GM18868 (cell line): ENCODE measurements around the gene ERN1.

Source experiments
- ATAC-seq: cut with Tn5 transposase; IDR thresholded peaks from one replicate; pipeline ENCODE4 v1.9.1; 2021; ENCODE audit warnings: mild to moderate bottlenecking, moderate library complexity; ENCODE audit not compliant: unreplicated experiment

The ERN1 gene

DNA sequence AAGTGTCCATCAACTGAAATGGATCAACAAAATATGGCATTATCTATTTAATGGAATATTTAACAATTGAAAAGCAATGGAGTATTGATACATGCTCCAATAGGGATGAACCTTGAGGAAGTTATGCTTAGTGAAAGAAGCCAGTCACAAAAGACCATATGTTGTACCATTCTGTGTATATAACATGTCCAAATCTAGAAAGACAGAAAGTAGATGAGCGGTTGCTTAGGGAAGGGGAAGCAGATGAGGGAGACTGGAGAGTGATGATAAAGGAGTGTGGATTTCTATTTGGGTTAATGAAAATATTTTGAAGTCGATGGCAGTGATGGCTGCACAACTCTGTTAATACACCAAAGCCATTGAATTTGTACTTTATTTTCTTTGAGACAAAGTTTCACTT is 8.5 kb upstream of the ERN1 start:
- no peak for ATAC-seq

DNA sequence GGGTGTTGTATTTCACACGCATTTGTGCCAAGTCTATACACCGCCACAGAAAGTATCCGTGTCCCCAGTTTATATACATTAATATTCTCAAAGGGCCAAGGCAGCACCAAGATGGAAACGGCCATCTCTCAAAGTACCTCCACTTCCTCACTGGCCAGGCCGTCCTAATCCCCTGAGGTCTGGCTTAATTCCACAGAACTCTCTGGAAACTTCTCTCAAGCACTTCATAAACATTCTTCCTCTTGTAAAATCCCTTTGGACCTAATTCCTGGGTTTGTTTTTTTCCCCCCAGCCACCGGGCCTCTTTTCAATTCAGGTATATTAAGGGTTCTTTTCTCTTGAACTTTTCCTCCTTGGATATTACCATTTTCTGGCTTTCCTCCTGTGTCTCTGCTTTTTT is 5.1 kb upstream of the ERN1 start:
- no peak for ATAC-seq

DNA sequence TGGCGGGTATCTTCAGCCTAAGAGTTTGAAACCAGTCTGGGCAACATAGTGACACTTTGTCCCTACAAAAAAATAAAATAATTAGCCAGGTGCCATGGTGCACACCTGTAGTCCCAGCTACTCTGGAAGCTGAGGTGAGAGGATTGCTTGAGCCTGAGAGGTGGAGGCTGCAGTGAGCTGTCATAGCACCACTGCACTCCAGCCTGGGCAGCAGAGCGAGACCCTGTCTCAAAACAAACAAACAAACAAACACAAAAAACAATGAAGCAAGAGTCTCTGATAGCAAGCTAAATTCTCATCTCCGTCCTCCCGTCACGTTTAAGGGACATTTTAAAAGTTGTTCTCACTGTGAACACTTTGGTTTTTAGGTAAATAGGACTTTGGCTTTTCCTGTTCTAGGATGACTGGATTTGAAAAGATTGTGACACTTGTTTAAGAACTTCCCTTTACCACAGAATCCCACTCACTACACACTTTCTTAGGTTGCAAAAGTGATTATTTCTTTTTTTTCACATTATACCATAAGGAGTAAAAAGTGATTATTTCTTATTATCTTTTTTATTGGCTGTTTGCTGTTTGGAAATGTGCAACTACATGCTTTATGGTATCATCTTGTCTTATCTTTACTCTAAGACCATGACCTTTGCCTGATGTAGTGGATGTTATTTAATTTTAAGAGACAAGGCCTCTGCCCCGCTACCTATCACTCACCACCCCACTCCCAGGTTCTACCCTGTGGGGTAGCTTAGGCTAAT is 4.4 kb upstream of the ERN1 start:
- no peak for ATAC-seq

DNA sequence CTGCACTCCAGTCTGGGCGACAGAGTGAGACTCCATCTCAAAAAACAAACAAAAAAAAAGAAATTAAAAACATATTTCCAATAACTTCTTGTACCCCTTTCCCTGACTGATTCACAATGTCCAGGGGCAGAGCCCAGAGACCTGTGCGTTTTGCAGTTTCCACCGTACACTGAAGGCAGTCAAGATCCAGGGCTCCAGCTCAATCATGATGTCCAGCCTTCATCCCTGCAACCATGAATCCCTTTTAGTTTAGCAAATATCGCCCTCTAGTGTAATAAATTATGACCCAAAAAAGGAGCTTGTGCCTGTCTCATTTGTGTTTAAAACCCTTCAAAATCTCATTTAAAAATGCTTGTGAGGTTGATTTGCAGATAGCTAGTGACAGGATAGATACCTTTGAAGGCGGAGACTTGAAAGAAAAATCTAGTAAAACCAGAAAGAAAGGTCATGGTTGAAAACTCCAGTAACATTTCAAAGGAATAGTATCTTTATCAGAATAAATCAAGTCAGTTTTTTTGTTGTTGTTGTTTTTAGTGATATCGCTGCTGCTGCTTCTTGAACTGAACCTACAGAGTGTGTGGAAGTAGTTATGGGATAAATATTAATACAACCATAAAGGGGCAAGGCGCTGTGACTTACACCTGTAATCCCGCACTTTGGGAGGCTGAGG is 3.7 kb upstream of the ERN1 start:
- ATAC-seq: no peak

DNA sequence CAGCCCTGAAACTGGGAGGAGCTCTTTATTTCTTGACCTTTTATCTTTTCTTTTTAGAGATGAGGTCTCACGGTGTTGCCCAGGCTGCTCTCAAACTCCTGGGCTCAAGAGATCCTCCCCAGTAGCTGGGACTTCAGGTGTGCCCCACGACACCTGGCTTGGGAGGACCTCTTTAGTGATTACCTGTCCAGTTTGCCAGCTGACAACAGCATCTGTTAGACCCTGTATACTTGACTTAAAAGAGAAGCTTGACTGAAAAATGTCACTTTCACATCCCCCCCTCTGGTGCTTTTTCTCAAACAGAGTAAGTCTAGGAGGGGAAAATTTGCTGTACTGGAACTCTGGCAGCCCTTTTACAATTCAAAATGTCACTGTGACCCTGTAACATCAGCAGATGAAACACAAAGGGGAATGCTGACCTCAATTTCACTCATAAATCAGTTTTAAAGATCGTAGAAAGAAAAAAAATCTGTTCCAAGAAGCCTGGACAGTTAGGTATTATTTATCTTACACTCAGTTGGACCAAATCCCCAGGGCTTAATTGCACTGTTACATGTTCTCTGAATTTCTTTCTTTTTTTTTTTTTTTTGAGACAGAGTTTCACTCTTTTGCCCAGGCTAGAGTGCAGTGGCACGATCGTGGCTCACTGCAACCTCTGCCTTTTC is 1.8 kb upstream of the ERN1 start:
- no peak for ATAC-seq

DNA sequence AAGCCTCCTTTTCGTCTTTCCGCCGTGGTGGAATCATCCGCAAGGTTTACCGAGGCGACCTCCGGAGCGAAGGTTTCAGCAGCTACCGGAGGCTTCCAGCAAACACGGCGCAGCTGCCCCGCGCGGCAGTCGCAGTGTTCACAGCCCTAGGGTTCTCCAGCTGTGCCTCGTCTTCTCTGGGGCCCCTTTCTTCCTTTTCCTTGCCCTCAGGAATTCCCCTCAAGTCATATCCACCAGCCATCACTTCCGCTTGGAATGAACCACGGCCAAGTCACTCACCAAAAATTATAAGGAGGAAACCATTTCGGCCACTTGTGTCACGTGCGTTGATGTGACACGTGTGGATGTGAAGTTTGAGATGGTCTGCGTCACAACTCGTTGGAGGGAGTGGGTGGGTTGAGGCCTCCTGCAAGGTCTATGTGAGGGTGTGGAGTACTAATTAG is 636 bp upstream of the ERN1 start:
- ATAC-seq: peak; percentile 24

DNA sequence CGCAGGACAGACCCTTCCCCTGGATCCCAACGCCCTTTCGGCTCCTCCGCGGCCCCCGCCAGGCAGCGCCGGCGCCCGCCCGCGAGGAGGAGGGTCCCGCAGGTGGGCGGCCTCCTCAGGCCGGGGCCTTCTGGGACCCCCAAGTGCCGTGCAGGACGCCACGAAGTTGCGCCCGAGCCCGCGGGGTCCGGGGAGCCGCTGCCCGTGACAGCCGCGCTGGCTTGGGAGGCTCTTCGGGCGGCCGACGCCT is 504 bp downstream of the ERN1 start:
- ATAC-seq: no peak

DNA sequence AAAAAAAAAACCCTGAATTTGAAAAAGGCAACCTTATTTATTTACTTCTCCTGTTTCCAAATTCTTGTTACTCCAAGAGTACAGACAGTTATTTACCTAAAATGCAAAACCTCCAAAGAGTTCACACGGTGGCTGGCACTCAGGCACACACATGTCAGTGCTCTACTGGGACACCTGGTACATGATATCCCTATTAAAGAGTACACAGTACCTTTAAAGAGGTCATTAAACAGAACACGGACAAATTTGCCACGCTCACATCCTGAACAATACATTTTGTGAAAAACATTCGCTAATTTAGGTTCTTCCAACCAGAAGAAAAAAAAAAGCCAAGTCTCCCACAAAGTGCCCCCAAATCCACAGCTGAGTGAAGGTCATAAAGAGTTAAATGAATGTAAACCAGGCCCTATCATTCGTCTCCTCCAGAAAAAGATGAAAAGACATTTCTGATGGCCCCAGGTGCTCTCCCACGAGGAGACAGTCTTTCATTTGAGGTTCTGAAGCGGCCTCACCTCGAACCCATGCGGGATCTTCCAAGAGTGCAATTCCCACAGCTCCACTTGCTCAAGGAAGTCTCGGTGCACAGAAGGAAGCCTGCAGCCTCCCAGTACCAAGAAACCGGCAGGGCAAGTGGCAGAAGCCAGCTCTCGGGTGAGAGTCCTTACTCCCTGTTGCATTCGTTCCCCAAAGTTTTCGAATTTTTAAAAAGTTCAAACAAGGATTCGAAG is 993 bp downstream of the ERN1 start:
- ATAC-seq: no peak

DNA sequence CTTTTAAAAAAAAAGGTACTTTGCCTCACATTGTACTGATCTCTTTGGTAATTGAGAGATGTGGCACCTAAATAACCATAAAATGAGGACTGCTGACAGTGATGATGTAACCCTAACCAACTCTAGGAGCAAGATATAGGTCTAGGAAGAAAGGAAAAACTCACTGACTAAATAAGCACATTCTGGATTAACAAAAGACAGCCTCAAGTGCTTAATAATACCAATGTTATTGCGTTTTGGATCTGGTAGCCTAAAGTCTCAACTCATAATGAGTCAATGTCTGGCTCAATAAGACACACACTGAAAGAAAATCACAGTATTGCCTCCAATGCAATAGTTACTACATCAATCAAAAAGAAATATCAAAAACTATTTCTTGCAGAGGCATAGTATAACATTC is 3.0 kb downstream of the ERN1 start:
- no peak for ATAC-seq

DNA sequence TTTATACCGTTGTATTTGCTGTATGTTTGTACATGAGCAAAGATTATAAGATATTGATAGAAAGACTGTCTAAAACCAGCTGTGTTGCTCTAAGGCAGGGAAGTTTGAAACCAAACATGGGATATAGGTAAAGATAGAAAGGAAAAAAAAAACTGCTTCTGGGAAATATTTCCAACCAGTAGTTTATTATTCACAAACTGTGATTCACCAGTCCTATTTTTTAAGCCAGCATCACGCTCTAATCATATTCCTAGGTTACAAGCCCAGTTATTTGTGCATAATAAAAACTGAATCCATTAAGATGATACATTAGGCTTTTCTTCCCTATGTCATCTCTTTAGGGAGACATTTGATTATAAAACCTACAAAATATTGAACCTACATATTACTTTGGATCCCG is 4.0 kb downstream of the ERN1 start:
- no peak for ATAC-seq

DNA sequence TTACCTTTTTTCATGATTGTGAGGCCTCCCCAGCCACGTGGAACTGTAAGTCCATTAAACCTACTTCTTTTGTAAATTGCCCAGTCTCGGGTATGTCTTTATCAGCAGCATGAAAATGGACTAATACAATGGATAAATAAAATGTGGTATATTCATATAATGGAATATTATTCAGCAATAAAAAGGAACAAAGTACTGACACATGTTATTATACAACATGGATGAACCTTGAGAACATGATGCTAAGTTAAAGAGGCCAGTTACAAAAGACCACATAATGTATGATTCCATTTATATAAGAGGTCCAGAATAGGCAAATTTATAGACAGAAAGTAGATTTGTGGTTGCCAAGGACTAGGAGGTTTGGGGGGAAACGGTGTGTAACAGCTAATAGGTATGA is 5.3 kb downstream of the ERN1 start:
- no peak for ATAC-seq

DNA sequence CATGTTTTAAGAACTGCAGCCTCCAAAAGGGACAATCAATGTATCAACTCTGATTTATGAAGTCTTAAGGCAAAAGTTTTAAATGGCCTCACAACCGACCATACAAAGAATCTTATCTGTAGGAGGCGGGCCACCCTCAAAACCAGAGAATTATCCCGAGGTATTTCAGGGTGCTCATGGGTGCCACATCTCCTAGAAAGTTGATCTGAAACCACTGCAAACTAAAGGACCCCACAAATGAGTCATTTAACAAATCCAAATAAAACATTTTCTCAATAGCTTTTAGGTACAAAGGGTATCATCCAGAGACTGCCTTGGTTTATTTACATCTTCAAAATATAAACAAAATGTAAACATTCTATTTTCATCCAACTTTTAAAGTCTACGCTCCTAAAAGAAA is 6.8 kb downstream of the ERN1 start:
- no peak for ATAC-seq

DNA sequence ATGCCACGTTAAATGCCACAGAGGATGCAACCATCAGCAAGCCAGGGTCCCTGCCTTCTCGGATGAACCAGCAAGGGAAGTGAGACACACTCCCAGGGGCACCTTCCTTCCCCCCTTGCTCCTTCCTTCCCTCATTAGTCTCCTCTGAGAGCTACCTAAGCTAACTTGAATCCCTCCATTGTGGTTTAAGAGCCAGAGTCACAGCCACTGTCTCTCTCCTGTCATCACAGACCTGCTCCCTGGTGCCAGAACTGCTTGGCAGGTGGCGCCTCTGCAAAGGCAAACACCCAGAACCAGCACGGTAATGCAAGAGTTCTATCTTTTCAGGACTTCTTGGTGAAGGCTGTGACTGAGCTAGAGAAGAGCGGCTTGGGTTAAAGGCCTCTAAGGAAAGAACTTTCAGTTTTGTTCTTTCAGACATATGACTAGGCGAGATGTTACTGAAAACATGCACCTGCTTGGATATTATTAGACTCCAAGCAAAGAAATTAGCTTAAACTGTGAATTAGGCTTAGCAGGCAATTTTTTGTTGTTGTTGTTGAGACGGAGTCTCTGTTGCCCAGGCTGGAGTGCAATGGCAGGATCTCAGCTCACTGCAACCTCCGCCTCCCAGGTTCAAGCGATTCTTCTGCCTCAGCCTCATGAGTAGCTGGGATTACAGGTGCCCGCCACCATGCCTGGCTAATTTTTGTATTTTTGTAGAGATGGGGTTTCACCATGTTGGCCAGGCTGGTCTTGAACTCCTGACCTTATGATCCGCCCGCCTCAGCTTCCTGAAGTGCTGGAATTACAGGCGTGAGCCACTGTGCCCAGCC is 8.8 kb downstream of the ERN1 start:
- peak; percentile 77 for ATAC-seq

DNA sequence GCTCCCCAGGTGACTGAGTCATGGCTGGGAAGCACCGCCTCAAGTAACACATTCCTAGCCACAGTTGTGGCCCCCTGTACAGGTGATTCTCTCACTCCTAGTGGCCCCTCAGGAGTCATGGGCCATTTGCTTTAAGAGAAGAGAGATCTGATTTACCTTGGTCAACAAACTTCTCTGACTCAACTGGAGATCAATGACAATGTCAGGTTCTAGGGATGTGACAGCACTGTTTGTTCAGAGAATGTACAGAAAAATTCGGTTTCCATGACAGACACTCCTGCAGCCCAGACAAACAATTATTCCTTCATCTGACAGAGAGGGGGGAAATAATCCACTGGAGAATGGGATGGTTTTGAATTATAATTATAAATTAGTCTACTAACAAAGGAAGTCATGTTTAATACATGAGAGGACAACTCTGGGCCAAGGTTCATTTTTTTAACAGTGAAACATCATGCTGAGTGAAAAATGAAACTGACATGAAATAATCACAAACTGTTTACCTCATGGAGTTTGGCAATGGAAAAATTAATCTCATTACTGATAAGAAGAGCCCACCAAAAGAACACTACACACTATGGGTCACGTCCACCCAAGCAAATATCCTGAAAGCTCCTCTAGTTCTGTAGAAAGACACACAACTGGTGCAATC is 9.7 kb downstream of the ERN1 start:
- ATAC-seq: no peak

DNA sequence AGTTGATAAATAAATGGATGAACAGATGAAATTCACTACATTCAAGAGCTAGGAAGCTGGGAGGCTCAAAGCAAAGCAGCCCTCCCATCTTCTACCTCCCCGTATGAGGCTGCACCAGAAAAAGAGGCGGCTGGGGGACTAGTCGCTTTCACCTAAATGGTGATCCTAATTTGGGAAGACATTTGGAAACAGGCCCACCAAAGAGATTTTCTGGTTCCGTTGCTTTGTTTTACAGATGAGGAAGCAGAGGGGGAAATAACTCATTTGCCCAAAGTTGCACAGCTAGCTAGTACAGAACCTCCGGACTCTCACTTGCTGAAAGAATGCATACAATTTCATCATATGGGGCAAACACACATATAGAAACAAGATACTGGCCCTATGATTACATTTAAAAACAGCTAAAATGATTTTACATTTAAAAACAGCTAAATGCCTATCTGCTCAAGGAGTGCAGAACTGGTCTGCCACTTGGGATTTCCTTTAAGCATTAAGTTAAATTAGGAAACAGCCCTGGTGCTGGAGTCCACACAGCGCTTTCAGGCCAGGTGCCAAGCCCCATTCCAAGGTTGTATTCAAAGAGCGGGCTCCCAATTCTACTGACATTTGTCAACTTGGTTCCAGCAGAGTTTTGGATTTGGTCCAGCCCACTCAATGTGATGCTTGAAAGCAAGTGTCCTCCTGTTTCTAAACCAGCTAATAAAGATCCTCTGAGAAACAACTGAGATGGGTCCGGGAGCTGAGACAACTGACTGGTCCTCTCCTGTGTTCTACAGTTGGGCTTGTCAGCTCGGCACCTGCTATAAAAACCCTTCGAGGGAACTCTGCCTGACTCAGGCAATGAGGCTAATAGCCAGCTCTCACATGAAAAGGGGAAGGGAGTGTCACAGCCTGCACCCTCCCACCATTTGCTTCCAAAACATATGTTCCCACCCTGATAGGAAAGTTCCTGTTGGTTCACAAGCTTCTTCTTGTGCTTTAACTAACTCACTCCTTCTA is 11.7 kb downstream of the ERN1 start:
- ATAC-seq: no peak

DNA sequence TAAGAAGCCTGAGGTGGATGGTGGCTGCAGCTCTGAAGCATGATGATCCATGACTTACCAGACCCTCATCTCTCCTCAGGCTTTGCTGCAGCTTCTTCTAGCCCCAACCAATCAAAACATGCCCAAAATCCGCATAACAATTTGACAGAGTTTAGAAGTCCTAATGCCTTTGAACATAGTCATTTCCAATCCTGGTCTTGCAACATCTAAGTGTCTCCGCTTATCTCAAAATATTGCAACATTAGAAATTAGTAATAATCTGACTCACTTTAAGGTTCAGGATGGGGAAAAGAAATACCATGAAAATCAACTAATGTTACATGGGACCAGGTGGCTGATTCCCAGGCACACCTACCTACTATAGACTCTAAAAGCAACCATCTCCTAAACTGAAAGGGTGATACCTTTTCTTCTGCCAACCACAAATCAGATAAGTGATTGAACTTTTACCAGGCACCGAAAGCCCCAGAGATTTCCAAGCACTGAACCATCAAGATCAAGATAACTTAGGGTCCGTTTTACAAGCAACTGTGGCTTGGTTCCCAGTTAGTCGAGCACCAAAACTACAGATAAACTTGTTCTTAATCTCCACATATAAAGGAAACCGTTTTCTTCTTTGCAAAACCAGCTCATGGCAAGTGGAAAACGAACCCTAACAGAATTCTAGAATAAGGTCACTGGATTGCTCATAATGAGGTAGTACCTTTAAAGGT is 14.0 kb downstream of the ERN1 start:
- no peak for ATAC-seq

DNA sequence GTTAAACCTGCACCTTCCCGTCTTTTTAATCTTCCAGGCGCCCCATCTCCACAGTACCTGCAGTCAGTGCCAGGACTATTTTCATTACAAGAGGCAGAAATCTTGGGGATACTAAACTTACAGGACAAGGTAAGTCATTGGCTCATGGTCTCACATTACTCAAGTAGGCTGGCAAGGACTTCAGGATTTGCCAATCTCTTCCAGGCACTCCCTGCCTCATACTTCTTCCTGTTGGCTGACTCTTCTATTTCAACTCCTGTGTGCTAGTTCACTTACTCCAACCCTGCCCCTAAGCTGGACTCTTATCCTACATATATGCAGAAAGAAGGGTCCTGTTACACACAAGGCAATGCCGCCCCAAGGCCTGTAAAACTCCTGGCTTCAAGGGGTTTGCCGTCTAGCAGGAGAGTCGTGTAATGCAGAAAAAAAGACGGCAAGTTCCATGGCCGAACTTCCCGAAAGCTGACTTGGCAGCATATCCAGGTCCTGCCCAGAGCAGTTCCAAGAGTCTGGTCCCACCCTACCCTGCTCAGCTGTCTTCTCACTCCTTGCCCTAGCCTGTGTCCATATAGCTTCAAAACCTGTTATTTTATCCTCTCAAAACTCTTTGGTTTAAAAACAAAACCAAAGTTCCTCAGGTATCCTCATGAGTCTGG is 14.8 kb downstream of the ERN1 start:
- no peak for ATAC-seq

DNA sequence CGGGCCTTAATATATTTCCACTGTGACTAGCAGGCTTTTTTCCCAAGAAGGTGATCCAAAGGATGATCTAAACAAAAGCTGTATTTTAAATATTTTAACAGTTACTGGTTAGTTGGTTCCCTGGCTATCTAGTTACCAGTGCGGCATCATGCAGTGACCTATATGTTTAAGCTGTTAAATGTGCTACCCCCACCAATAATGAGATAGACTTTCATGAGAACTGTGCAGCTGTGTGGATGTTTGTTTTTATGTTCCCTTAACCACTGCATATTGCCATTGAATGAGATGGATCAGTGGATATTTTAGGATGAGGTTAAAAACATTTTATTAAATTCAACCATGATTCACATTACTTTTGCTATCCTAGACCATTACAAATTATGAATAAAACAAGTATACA is 16.9 kb downstream of the ERN1 start:
- no peak for ATAC-seq
